HG02798 (cell line): ENCODE data around the gene CCDC169.

ENCODE experiments used
- ATAC-seq: cut with Tn5 transposase; IDR thresholded peaks from one replicate; pipeline ENCODE4 v1.9.1; 2021; ENCODE audit warnings: mild to moderate bottlenecking; ENCODE audit not compliant: unreplicated experiment, poor library complexity

Gene CCDC169

DNA sequence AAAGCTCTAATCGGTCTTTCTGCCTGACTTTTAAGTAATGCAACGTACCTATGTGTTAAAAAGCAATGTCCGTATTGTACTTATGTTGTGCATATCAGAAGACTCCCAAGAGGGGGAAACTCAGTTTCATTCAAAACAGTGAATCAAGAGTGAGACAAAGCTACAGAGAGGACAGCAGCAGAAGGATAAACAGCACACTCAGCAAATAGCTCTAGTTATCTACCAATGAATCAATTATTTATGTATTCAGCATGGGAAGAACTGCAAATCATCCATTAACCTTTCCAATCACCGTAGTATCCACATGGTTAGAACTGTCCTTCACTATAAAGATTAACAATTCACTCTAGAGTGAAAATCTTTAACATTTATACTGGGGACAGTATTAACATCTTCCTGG lies 46.6 kb downstream of the CCDC169 start:
- no peak for ATAC-seq

DNA sequence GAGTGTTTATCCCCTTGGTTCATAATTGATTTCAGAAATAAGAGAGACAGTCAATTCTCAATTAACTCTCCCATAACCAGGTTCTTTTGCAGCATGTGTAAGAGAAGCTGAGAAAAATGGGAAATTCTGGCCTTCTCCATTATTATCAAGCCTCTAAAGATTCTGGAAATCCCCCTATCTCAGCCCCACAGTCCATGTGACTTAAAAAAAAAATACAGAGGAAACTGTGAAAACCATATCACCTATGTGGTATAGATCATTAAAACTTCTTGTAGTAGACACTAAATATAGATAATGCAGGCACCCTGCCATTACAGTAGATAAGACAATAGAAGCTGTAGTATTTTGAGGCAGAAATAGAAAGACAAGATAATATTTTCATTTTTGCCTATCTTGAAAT lies 48.9 kb downstream of the CCDC169 start:
- no peak for ATAC-seq

- ATAC-seq = no peak
These were observed 52.6 kb downstream of the CCDC169 start for GRCh38 chr13:36244990-36245389.

DNA sequence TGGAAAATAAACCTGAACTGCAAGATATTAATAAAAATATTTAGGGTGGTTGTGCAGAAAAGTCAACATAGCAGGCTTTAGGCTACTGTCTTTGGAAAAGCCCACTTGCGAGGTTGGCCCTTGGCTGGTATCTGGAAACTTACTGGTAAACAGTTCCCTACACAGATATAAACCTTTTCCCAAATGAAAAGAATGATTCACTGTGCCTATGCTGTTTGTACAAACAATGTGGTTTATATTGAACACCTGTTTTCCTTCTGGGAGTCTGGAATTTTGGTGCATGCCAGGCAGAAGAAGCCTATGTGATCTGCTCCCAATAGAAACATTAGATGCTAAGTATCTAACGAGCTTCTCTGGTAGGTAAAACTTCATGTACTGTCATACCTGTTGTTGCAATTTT lies 53.5 kb downstream of the CCDC169 start:
- no peak for ATAC-seq

- ATAC-seq = no peak
These were observed 54.9 kb downstream of the CCDC169 start for GRCh38 chr13:36242761-36243160.

GRCh38 chr13:36231236-36231635 lies 66.4 kb downstream of the CCDC169 start:
- ATAC-seq = no peak

GRCh38 chr13:36224730-36225129 lies 72.9 kb downstream of the CCDC169 start:
- ATAC-seq = no peak

- ATAC-seq = no peak
These were observed 77.7 kb downstream of the CCDC169 start for GRCh38 chr13:36219883-36220282.

DNA sequence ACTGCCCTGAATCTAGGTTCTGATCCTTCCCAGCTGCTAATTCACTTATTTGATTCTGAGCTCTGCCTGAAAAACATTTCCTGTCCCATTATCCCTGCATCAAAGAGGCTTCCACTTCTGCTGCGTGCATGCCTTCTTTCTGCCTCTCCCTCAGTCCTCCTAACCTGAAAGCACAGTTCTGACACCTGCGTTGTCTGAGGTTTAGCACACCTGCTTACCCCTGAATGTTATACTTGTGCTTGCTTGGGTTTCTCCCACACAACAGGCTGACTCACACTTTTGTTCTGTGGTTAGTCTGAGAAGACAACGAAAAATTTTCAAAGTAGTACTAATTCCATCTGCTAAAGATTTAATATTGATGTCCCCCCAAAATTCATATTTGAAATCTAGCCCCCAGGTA lies 80.2 kb downstream of the CCDC169 start:
- ATAC-seq = no peak

DNA sequence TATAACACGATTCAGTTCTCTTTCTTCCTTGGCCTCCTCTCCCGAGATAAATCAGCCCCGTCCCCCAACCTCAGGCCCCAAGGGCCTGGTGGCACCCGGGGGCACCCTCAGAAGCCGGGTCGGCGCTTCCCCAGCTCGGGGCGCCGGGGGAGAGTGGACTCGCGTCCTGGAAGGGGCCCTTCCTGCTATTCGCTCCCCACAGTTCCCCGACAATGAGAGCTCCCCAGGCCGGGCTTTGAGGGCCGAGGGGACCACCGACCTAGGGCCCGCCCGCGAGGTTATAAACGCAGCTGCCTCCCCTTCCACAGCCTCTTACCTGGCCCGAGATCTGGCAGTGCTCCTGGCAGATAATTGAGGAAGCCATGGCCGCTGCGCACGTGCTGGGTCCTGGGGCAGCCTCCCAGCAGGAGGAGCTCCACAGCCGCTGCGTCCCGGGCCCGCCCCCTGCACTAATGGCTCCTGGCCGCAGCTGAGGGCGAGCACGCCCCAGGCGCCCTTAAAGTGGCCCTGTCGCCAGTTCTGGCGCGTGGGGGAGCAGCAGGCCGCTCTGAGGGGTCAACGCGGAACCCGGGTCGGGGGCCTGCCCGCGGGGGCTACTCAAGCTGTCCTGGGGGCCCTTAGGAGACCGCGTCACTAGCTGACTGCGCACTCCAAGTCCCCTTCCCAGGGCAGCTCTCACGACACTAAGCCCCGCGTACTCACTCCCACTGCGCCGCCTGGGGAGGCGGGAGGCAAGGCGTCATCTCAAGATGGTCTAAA lies 83.3 kb downstream of the CCDC169 start, which contains the start of gene SOHLH2:
TSS of gene SOHLH2 (minus strand) at position 394 of the 759 bp plus-strand sequence. CDS start at position 364, 30 bp downstream.
- no peak for ATAC-seq

- no peak for ATAC-seq
These were observed 84.8 kb downstream of the CCDC169 start for GRCh38 chr13:36212789-36213188.

DNA sequence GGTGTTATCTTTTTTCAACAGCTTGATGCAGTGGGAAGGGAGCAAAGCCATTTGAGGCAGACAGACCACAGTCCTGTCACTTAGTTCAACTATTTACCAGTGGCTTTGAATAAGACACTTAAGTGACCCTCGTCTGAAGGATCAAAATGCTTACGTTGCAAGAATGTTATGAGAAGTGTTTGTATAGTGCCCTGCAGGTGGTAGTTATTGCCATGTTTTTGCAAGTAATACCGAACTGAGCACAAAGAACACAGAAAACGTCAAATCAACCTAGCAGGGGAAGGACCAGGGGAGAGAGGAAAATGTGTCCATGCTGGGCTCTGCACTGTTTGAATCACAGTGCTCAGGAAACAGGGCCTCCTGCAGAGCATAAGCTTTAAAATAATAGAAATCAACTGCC lies 86.0 kb downstream of the CCDC169 start:
- no peak for ATAC-seq

- no peak for ATAC-seq
These were observed 86.9 kb downstream of the CCDC169 start for GRCh38 chr13:36210738-36211137.

- ATAC-seq = no peak
These were observed 89.9 kb downstream of the CCDC169 start for GRCh38 chr13:36207672-36208071.

DNA sequence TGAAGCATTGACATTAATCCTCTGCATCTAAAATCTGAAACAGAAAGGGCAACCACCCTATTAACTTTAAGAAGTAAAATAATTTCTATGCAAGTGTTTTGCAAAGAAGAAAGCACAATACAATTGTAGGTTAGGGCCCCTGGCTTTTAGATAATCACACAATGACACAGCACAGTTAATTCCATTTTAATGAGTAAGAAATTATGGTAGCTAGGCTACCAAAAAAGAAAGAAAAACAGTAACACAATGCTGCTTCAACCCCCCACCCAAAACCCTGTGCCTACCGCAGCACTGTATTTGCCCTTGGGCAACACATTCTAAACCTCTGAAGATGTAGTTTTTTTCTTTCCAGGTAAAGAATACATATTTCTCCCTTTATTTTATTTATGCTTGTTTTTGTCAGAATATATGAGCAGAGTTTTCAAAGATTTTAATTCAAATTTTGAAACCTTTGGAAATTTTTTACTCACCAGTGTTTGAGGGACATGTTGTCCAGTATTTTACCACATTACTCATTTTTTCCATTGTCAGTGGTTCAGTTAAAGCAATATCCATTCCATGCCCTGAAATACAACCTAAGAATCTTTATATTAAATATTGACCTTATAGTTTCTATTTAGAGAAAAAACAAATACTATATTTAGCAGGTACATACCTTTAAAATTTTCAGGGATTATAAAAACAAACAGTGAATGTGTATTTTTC lies 104.3 kb downstream of the CCDC169 start:
- no peak for ATAC-seq

GRCh38 chr13:36192166-36192565 lies 105.4 kb downstream of the CCDC169 start:
- ATAC-seq = no peak

- no peak for ATAC-seq
These were observed 106.8 kb downstream of the CCDC169 start for GRCh38 chr13:36190771-36191170.

- ATAC-seq = no peak
These were observed 109.2 kb downstream of the CCDC169 start for GRCh38 chr13:36188441-36188840.

DNA sequence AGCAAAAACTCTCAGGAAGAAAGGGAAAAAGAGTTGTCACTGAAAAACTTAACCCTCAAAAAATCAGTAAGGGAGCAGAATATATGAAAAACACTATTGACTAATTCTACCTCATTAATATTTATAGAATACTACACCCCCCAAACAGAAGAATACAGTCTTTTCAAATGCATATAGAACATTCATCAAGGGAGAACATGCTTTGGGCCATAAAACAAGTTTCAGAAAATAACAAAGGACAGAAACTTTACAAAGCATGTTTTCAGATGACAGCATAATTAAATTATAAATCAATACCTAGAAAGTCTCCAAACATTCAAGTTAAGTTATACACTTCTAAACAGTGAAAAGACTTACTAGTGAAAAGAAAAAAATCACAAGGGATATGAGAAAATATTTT lies 113.7 kb downstream of the CCDC169 start:
- no peak for ATAC-seq
